HL-60 (cell line): Measurements from ENCODE around the gene ASTN2.

Experiments used
- DNase-seq, 2 experiments: peaks; one replicate each; pipeline ENCODE4 v3.0.0-alpha.2; 2010 to 2020; ENCODE audit warnings: low read depth in 1 of 2, low spot score in 1 of 2
- H3K27ac ChIP-seq: fragments of 250-450 bp; sonication (Bioruptor Pico); replicated peaks from 2 replicates; pipeline ENCODE4 v1.5.1; 2020; ENCODE audit warnings: mild to moderate bottlenecking, moderate library complexity
- H3K27me3 ChIP-seq: fragments of 250-450 bp; sonication (Bioruptor Pico); 2 replicates; pipeline ENCODE4 v1.5.1; 2021; ENCODE audit warnings: mild to moderate bottlenecking, moderate library complexity; ENCODE audit not compliant: insufficient read depth, poor library complexity, severe bottlenecking
- H3K4me3 ChIP-seq: replicated peaks from 2 replicates; pipeline ENCODE4 v1.5.1; 2011; ENCODE audit warnings: mild to moderate bottlenecking, control low read depth, low read length; ENCODE audit not compliant: insufficient read depth
- CTCF ChIP-seq: IDR thresholded peaks from one replicate; pipeline ENCODE4 v1.5.1; 2011; ENCODE audit warnings: low read length, control low read depth, inconsistent platforms; ENCODE audit not compliant: insufficient read depth
- GABPA ChIP-seq: IDR thresholded peaks from 2 replicates; pipeline ENCODE4 v1.6.1; 2012; ENCODE audit warnings: low read depth
- POLR2AphosphoS5 ChIP-seq: IDR thresholded peaks from 2 replicates; pipeline ENCODE4 v1.6.1; 2012; ENCODE audit warnings: low read depth
- REST ChIP-seq: IDR thresholded peaks from 2 replicates; pipeline ENCODE4 v1.6.1; 2012; ENCODE audit warnings: low read depth; ENCODE audit not compliant: insufficient replicate concordance
- SPI1 ChIP-seq: IDR thresholded peaks from 2 replicates; pipeline ENCODE4 v1.6.1; 2012; ENCODE audit warnings: low read depth, mild to moderate bottlenecking, borderline replicate concordance

The ASTN2 gene

DNA sequence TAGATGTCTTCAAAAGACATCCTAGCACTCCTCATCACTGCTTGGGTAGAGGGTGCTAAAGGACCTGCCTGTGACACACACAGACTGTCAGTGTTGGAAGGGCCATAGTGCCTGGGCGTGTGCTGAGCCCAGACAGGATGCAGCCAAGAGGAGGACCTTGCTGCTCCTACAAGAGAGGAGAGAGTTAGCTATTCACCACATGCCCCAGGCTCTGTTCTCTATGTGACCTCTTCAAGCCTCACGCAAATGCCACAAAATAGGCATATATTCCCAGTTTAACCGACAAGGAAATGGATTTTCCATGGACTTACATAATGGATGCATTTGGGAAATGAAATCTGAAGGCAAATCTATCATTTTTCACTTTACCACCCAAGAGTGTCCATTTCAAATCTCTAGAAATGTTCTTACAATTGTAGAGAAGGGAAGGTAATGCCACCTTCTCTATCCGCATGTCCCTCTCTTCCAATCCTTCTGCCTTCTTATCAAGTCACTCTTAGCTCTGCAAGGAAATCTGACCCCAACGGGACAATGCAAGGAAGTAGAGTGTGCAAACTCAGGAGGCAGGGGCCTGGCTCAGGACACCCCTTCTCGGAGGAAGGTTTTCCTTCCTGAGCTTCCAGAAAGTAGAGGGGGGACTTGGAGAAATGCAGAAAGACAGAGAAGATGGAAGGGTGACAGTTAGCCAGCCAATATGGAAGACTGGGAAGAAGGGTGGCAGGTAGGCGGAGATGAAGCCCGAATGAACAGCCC lies 678.3 kb downstream of the ASTN2 start:
- TF ChIP-seq SPI1 (no peak), REST (no peak), POLR2AphosphoS5 (no peak), GABPA (no peak), CTCF (no peak)
- H3K4me3 ChIP-seq: no peak overlapping the region
- H3K27ac ChIP-seq: no peak overlapping the region
- DNase-seq: no peak
- H3K27me3 ChIP-seq: no peaks in the 10 kb centered on the region

- TF ChIP-seq REST (no peak), POLR2AphosphoS5 (no peak), CTCF (no peak), SPI1 (no peak), GABPA (no peak)
- Histone ChIP-seq H3K4me3 (no peak overlapping the region), H3K27me3 (no peaks in the 10 kb centered on the region), H3K27ac (no peak overlapping the region)
- DNase-seq: no peak
Measured at GRCh38 chr9:116733010-116733641, 681.7 kb downstream of the ASTN2 start.

- Histone ChIP-seq H3K4me3 (no peak overlapping the region), H3K27me3 (no peaks in the 10 kb centered on the region), H3K27ac (no peak overlapping the region)
- TF ChIP-seq SPI1: no peak
- no peak for TF ChIP-seq POLR2AphosphoS5
- no peak for TF ChIP-seq CTCF
- no peak for TF ChIP-seq GABPA
- TF ChIP-seq REST: no peak
- no peak for DNase-seq
Measured at GRCh38 chr9:116726602-116727001, 688.3 kb downstream of the ASTN2 start.
